Tibial artery (tissue), 4 donors: ENCODE results near the gene ZNF557.

Experiments
- DNase-seq, 2 donors: peaks; one replicate each; pipeline ENCODE4 v3.0.0-alpha.2; 2019
- H3K27ac ChIP-seq, 2 donors: fragments of 200-600 bp; sonication (generic) in 1 of 2; 1 replicate in 1 of 2; 2 replicates in 1 of 2; pipeline ENCODE4 v1.5.1; 2018 to 2019; ENCODE audit warnings: mild to moderate bottlenecking in 1 of 2
- H3K27me3 ChIP-seq, 2 donors: fragments of 200-600 bp; sonication (generic) in 1 of 2; one replicate each; pipeline versions ENCODE4 v1.5.1 to v1.6.0; 2016 to 2019
- H3K36me3 ChIP-seq, 3 donors: fragments of 200-600 bp; sonication (generic) in 2 of 3; one replicate each; pipeline ENCODE4 v1.5.1; 2016 to 2019; ENCODE audit warnings: mild to moderate bottlenecking in 2 of 3
- H3K4me1 ChIP-seq, 4 donors: fragments of 200-600 bp; sonication (generic) in 2 of 4; 1 replicate in 3 of 4; 2 replicates in 1 of 4; pipeline ENCODE4 v1.5.1; 2016 to 2019
- H3K4me3 ChIP-seq, 2 donors: fragments of 200-600 bp; sonication (generic) in 1 of 2; 1 replicate in 1 of 2; 2 replicates in 1 of 2; pipeline ENCODE4 v1.5.1; 2018 to 2019; ENCODE audit warnings: mild to moderate bottlenecking in 2 of 2
- H3K9me3 ChIP-seq, 3 donors: fragments of 200-600 bp; sonication (generic) in 1 of 3; one replicate each; pipeline ENCODE4 v1.5.1; 2016 to 2019
- CTCF ChIP-seq, 2 experiments: fragments of 200-600 bp in 1 of 2; fragments of 450-650 bp in 1 of 2; IDR thresholded peaks; one replicate each; pipeline ENCODE4 v1.5.1; 2017 to 2019; ENCODE audit warnings: antibody characterized with exemption in 2 of 2, mild to moderate bottlenecking in 1 of 2, moderate library complexity in 1 of 2
- intact Hi-C: fragments of 100-400 bp; cut with DNase I; formaldehyde crosslinking; loops from one replicate; pipeline ENCODE4 v1.15.0; 2023; ENCODE audit warnings: low total_unique reads

Gene ZNF557

DNA sequence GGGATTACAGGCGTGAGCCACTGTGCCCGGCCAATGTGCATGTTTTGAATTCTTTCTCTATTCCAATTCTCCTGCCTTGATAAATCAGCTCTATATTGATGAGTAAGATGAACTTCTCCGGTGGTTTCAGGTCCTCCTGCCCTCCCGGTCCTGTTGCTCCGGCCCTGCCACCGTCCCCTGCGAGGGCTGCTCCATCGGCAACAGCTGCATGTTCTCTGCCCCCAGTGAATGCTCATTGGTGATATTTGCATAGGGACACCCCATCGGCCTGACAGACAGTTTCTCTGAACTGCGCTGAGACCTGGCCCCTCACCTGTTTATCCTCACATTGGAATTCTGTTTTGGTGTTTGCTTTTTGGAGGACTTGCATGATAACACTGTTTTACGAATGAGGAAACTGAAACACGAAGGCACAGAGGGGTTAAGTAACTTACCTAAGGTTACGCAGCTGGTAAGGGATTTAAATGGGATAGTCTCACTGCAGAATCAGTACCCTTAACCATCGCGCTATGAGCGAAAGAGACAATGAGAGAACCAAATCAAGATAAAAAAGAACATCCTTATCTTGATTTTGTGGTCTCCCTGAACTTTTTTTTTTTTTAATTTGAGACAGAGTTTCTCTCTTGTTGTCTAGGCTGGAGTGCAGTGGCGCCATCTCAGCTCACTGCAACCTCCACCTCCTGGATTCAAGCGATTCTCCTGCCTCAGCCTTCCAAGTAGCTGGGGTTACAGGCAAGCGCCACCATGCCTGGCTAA, 32.2 kb downstream of the ZNF557 start:
- intact Hi-C loops = no loop called here
- no peak for TF ChIP-seq CTCF (IDR thresholded peaks at IDR 0.05)

DNA sequence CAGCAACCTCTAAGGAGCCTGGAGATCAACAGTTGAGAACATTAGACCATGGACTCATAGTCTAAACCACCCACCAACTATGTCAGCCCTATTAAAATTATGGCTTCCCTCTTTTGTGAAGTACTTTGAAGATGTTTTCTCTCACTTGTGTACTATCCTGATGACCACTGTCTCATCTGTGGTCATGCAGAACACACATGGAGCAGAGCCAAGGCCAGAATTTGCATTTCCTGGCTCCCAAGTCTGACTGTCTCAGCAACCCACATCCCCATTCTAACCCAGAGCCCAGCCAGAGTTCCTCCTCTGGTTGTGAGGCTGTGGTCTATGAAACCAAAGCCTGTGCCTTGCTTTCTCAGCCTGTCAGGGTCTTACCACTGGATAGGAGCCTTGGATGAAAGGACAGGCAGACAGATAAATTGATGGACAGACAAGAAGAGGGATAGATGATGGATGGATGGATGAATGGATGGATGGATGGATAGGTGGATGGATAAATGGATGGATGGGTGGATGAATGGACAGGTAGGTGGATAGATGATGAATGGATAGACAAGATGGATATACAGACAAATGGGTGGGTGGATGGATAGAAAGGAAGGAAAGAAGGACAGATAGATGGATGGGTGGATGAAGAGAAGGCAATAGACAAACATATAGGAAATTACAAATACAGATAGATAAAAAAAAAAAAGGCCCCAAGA, 35.4 kb downstream of the ZNF557 start:
- TF ChIP-seq CTCF (IDR thresholded peaks at IDR 0.05) = no peak
- Histone ChIP-seq H3K9me3 (no peaks in the 10 kb centered on the region), H3K4me3 (no peak overlapping the region), H3K27me3 (no peaks in the 10 kb centered on the region), H3K36me3 (no peaks in the 10 kb centered on the region), H3K27ac (no peak overlapping the region), H3K4me1 (peaks cover 0 to 2% (median 0%) of the 10 kb centered on the region in 4 donors)
- DNase-seq = peak in 1 of 2 donors; percentile 54
- intact Hi-C loops = loop anchor here (2.0 kb wide), 1 partner anchor 240 kb away; no protein-coding TSS in a partner anchor

More for the DNA sequence above, 32.2 kb downstream of the ZNF557 start:
- no peak for DNase-seq
- Histone ChIP-seq H3K36me3 (no peaks in the 10 kb centered on the region), H3K4me1 (peaks cover 0 to 7% (median 0%) of the 10 kb centered on the region in 4 donors), H3K27ac (no peak overlapping the region), H3K27me3 (no peaks in the 10 kb centered on the region), H3K9me3 (no peaks in the 10 kb centered on the region), H3K4me3 (no peak overlapping the region)

DNA sequence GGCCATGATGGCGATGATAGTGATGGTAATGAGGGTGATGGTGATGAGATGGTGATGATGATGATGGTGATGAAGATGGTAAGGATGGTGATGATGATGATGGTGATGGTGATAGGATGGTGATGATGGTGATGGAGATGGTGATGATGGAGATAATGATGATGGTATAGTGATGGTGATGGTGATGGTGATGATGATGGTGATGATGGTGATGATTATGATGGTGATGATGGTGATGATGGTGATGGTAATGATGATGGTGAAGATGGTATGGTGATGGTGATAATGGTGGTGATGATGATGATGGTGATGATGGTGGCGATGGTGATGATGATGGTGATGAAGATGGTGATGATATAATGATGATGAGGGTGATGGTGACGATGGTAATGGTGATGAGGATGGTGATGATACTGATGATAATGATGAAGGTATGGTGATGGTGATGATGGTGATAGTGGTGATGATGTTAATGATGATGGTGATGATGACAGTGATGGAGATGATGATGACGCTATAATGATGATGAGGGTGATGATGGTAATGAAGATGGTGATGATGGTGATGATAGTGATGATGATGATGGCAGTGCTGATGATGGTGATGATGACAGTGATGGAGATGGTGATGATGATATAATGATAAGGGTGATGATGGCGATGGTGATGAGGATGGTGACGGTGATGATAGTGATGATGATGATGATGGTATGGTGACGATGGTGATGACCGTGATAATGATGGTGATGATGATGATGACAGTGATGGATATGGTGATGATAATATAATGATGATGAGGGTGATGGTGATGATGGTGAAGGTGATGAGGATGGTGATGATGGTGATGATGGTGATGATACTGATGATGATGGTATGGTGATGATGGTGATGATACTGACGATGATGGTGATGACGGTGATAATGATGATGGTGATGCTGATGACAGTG, 37.5 kb downstream of the ZNF557 start:
- no peak for DNase-seq
- Histone ChIP-seq H3K36me3 (no peaks in the 10 kb centered on the region), H3K27ac (no peak overlapping the region), H3K4me3 (no peak overlapping the region), H3K9me3 (no peaks in the 10 kb centered on the region), H3K4me1 (peaks cover 0 to 4% (median 0%) of the 10 kb centered on the region in 4 donors), H3K27me3 (no peaks in the 10 kb centered on the region)
- TF ChIP-seq CTCF (IDR thresholded peaks at IDR 0.05) = no peak
- intact Hi-C loops = no loop called here

GRCh38 chr19:7109678-7110289, 40.3 kb downstream of the ZNF557 start:
- no peak for TF ChIP-seq CTCF (IDR thresholded peaks at IDR 0.05)
- H3K4me3 ChIP-seq = no peak overlapping the region
- H3K36me3 ChIP-seq = peaks cover 0 to 8% (median under 1%) of the 10 kb centered on the region in 3 donors
- no peak for DNase-seq
- H3K27me3 ChIP-seq = no peaks in the 10 kb centered on the region
- intact Hi-C loops = no loop called here
- H3K9me3 ChIP-seq = no peaks in the 10 kb centered on the region
- peaks cover 0 to 4% (median 0%) of the 10 kb centered on the region in 4 donors for H3K4me1 ChIP-seq
- H3K27ac ChIP-seq = no peak overlapping the region

DNA sequence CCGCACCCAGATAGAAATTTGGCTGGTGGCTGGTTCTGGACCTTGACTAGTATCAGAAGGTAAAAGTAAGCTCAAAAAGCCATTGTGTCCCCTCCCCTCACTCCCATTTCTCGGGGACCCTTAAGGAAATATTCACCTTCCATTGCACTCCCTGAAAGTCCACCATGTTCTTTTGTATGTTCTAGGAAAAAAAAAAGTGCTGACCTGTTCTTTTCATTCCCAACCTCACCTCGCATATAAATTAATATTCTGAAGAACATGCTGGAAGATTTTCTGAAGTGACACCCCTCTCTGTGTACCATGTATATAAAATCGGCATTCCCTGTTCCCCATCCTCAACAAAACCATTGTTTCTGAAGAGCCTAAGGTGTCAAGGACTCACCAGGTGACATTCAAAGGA, 43.2 kb downstream of the ZNF557 start:
- intact Hi-C loops = no loop called here
- Histone ChIP-seq H3K36me3 (peaks cover 26 to 31% (median 26%) of the 10 kb centered on the region in 3 donors), H3K9me3 (no peaks in the 10 kb centered on the region), H3K27me3 (no peaks in the 10 kb centered on the region), H3K27ac (no peak overlapping the region), H3K4me3 (no peak overlapping the region), H3K4me1 (peaks cover 0 to 4% (median 0%) of the 10 kb centered on the region in 4 donors)
- no peak for TF ChIP-seq CTCF (IDR thresholded peaks at IDR 0.05)
- no peak for DNase-seq
